ENCODE results near the gene ARHGAP31. TPM values are rescaled to one million over a fixed set of nuclear protein-coding genes. Genes with fewer than 3 reads are reported as not detected.

ARHGAP31 gene
- total and polyA plus RNA-seq, 2 experiments from 2014 or later = 1.2 to 4.3 TPM

DNA sequence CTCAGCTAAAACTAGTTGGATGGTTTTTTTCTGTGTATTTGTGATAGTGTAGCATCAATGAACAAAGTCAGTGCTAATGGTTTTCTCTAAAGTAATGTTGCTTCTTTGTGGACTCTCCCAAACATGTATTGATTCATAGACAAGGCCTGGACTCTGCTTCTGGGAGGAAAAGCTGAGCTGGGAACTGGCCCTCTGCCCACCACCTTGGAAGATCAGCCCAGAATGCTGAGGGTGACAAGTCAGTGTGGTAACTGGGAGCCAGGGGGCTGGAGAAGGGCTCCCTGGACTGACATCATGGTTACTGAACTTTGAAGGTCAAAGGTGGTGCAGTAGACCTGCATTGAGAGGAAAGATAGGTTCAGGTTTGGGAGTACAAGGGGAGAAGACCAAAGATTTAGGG is 3.0 kb downstream of the ARHGAP31 start:
- TF ChIP-seq, protein P1, sequence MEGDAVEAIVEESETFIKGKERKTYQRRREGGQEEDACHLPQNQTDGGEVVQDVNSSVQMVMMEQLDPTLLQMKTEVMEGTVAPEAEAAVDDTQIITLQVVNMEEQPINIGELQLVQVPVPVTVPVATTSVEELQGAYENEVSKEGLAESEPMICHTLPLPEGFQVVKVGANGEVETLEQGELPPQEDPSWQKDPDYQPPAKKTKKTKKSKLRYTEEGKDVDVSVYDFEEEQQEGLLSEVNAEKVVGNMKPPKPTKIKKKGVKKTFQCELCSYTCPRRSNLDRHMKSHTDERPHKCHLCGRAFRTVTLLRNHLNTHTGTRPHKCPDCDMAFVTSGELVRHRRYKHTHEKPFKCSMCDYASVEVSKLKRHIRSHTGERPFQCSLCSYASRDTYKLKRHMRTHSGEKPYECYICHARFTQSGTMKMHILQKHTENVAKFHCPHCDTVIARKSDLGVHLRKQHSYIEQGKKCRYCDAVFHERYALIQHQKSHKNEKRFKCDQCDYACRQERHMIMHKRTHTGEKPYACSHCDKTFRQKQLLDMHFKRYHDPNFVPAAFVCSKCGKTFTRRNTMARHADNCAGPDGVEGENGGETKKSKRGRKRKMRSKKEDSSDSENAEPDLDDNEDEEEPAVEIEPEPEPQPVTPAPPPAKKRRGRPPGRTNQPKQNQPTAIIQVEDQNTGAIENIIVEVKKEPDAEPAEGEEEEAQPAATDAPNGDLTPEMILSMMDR (conservative IDR thresholded peaks at IDR 0.05; ENCODE audit: low read depth in 2 of 2) = no peak
- no peak for TF ChIP-seq STAT1 (IDR thresholded peaks at IDR 0.05; ENCODE audit: unreplicated experiment)
- no peak for TF ChIP-seq NANOG (IDR thresholded peaks at IDR 0.05; ENCODE audit: borderline replicate concordance)
- TF ChIP-seq ZNF331 (CRISPR knock-in tag; IDR thresholded peaks at IDR 0.05; ENCODE audit: low read depth) = no peak
- no peak for TF ChIP-seq ZNF462 (CRISPR knock-in tag; IDR thresholded peaks at IDR 0.05)
- peaks cover 39% of the 10 kb centered on the region for H3K4me1 Mint-ChIP-seq
- Histone ChIP-seq H3K36me3 (ENCODE audit: insufficient read depth) (no peaks in the 10 kb centered on the region), H3K27me3 (ENCODE audit: insufficient read depth) (peaks cover 33% of the 10 kb centered on the region), H3F3A (replicated peaks; ENCODE audit: low read depth) (peaks cover 2% of the 10 kb centered on the region; the same call in 1 of the 2 replicates), H2AFZ (no peak overlapping the region), H3K4me2 (no peak overlapping the region), H3K4me3 (no peak overlapping the region), H4K20me1 (replicated peaks; ENCODE audit: insufficient read depth) (no peaks in the 10 kb centered on the region), H3K27ac (ENCODE audit: low read depth) (no peak overlapping the region), H3K4me1 (ENCODE audit: insufficient read depth) (peaks cover 50% of the 10 kb centered on the region), H3K79me2 (replicated peaks; ENCODE audit: insufficient read depth) (no peaks in the 10 kb centered on the region; the same call in 1 of the 2 replicates), H3K9me2 (ENCODE audit: insufficient read depth) (no peaks in the 10 kb centered on the region)
- no peak for ATAC-seq
- H3K9me3 Mint-ChIP-seq = no peaks in the 10 kb centered on the region
- H3K27me3 Mint-ChIP-seq (ENCODE audit: insufficient read depth, low read depth, poor library complexity) = peaks cover 35% of the 10 kb centered on the region
- H3K27ac Mint-ChIP-seq = no peak overlapping the region
- DNase-seq (ENCODE audit: low spot score) = no peak
- no peak overlapping the region for H3K4me3 Mint-ChIP-seq
- H3K36me3 Mint-ChIP-seq (ENCODE audit: low read depth) = no peaks in the 10 kb centered on the region

All from GM23338 (cell line).